Measurements from ENCODE around the gene TOMM40. TPM values are rescaled to one million over a fixed set of nuclear protein-coding genes. Genes with fewer than 3 reads are reported as not detected.

The TOMM40 gene
- total RNA-seq, 4 donors from 2014 or later: 75.1 to 148 (median 86.0) TPM

- intact Hi-C loops (cut with DNase I; ENCODE audit: low total_unique reads): no loop called here
- peak in 1 of 2 donors; percentile 33 for DNase-seq
These were observed 21.2 kb upstream of the TOMM40 start for GRCh38 chr19:44869733-44870470.

GRCh38 chr19:44871809-44872208 lies 19.2 kb upstream of the TOMM40 start:
- peaks cover 9 to 13% of the 10 kb centered on the region in 2 donors for H3K4me1 ChIP-seq
- DNase-seq (no peak), ATAC-seq (no peak)
- intact Hi-C loops (cut with DNase I; ENCODE audit: low total_unique reads): no loop called here
- H3K27ac ChIP-seq: peak overlapping the region in 3 of 4 donors; percentile 49 to 63 (median 58)
- in situ Hi-C loops (cut with MboI; ENCODE audit: low sequenced_read_pairs in 4 of 4): no loop called here
- no peak overlapping the region for H3K4me3 ChIP-seq
- peaks cover 0 to 20% of the 10 kb centered on the region in 2 donors for H3K36me3 ChIP-seq
- TF ChIP-seq POLR2A (IDR thresholded peaks at IDR 0.05): no peak
- TF ChIP-seq CTCF (IDR thresholded peaks at IDR 0.05 in 4 of 5, conservative IDR thresholded peaks at IDR 0.05 in 1 of 5): no peak
- H3K9me3 ChIP-seq: no peaks in the 10 kb centered on the region
- no peaks in the 10 kb centered on the region for H3K27me3 ChIP-seq

More at GRCh38 chr19:44869733-44870470, 21.2 kb upstream of the TOMM40 start:
- TF ChIP-seq POLR2A (IDR thresholded peaks at IDR 0.05) (no peak), CTCF (IDR thresholded peaks at IDR 0.05 in 4 of 5, conservative IDR thresholded peaks at IDR 0.05 in 1 of 5) (no peak)
- Histone ChIP-seq H3K36me3 (peaks cover 0 to 9% of the 10 kb centered on the region in 2 donors), H3K4me3 (no peak overlapping the region), H3K4me1 (peaks cover 6 to 9% of the 10 kb centered on the region in 2 donors), H3K9me3 (no peaks in the 10 kb centered on the region), H3K27me3 (no peaks in the 10 kb centered on the region), H3K27ac (peak overlapping the region; percentile 25 to 76 (median 60))
- in situ Hi-C loops (cut with MboI; ENCODE audit: low sequenced_read_pairs in 4 of 4): no loop called here
- no peak for ATAC-seq

- intact Hi-C loops (cut with DNase I; ENCODE audit: low total_unique reads) (no loop called here), in situ Hi-C loops (cut with MboI; ENCODE audit: low sequenced_read_pairs in 4 of 4) (no loop called here)
- peaks cover 0 to 24% of the 10 kb centered on the region in 2 donors for H3K36me3 ChIP-seq
These were observed 18.4 kb upstream of the TOMM40 start for GRCh38 chr19:44872661-44873060.

GRCh38 chr19:44874317-44874716 lies 16.7 kb upstream of the TOMM40 start:
- Histone ChIP-seq H3K9me3 (no peaks in the 10 kb centered on the region), H3K4me1 (peaks cover 0 to 13% of the 10 kb centered on the region in 2 donors), H3K27me3 (no peaks in the 10 kb centered on the region), H3K36me3 (peaks cover 0 to 27% of the 10 kb centered on the region in 2 donors), H3K27ac (no peak overlapping the region), H3K4me3 (no peak overlapping the region)
- in situ Hi-C loops (cut with MboI; ENCODE audit: low sequenced_read_pairs in 4 of 4): no loop called here
- ATAC-seq: no peak
- TF ChIP-seq POLR2A (IDR thresholded peaks at IDR 0.05): no peak
- intact Hi-C loops (cut with DNase I; ENCODE audit: low total_unique reads): no loop called here
- DNase-seq: no peak

More at GRCh38 chr19:44872661-44873060, 18.4 kb upstream of the TOMM40 start:
- Histone ChIP-seq H3K27me3 (no peaks in the 10 kb centered on the region), H3K4me3 (no peak overlapping the region), H3K9me3 (no peaks in the 10 kb centered on the region), H3K27ac (peak overlapping the region in 2 of 4 donors; percentile 32 to 58), H3K4me1 (peaks cover 5 to 13% of the 10 kb centered on the region in 2 donors)
- no peak for TF ChIP-seq CTCF (IDR thresholded peaks at IDR 0.05 in 4 of 5, conservative IDR thresholded peaks at IDR 0.05 in 1 of 5)
- TF ChIP-seq POLR2A (IDR thresholded peaks at IDR 0.05): no peak
- no peak for DNase-seq
- ATAC-seq: no peak

GRCh38 chr19:44875666-44876451 lies 15.2 kb upstream of the TOMM40 start:
- intact Hi-C loops (cut with DNase I; ENCODE audit: low total_unique reads): no loop called here
- H3K4me1 ChIP-seq: peaks cover 0 to 6% of the 10 kb centered on the region in 2 donors
- H3K4me3 ChIP-seq: no peak overlapping the region
- no peaks in the 10 kb centered on the region for H3K9me3 ChIP-seq
- in situ Hi-C loops (cut with MboI; ENCODE audit: low sequenced_read_pairs in 4 of 4): no loop called here
- TF ChIP-seq CTCF (IDR thresholded peaks at IDR 0.05 in 4 of 5, conservative IDR thresholded peaks at IDR 0.05 in 1 of 5) (no peak), POLR2A (IDR thresholded peaks at IDR 0.05) (no peak)
- ATAC-seq: no peak
- H3K27me3 ChIP-seq: no peaks in the 10 kb centered on the region
- H3K27ac ChIP-seq: no peak overlapping the region
- no peak for DNase-seq
- H3K36me3 ChIP-seq: peaks cover 0 to 27% of the 10 kb centered on the region in 2 donors
